ENCODE data around the gene NUDT19.
"Not testable (repeated sequence)": the region's sequence is repeated elsewhere in the genome, so short reads cannot be mapped to it uniquely, and the experiment has no call there.

NUDT19 gene

GRCh38 chr19:32651729-32652140, 39.9 kb upstream of the NUDT19 start:
- DNase-seq (ENCODE audit: low read depth), result no peak
- no peak overlapping the region for H3K4me3 ChIP-seq (ENCODE audit: control insufficient read depth, low read depth, low read length)
- TF ChIP-seq, protein P1, sequence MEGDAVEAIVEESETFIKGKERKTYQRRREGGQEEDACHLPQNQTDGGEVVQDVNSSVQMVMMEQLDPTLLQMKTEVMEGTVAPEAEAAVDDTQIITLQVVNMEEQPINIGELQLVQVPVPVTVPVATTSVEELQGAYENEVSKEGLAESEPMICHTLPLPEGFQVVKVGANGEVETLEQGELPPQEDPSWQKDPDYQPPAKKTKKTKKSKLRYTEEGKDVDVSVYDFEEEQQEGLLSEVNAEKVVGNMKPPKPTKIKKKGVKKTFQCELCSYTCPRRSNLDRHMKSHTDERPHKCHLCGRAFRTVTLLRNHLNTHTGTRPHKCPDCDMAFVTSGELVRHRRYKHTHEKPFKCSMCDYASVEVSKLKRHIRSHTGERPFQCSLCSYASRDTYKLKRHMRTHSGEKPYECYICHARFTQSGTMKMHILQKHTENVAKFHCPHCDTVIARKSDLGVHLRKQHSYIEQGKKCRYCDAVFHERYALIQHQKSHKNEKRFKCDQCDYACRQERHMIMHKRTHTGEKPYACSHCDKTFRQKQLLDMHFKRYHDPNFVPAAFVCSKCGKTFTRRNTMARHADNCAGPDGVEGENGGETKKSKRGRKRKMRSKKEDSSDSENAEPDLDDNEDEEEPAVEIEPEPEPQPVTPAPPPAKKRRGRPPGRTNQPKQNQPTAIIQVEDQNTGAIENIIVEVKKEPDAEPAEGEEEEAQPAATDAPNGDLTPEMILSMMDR (conservative IDR thresholded peaks at IDR 0.05; ENCODE audit: control insufficient read depth, insufficient read depth, low read depth, low read length), result no peak

GRCh38 chr19:32652331-32652730, 39.3 kb upstream of the NUDT19 start:
- DNase-seq (ENCODE audit: low read depth); H3K4me3 ChIP-seq (ENCODE audit: control insufficient read depth, low read depth, low read length): not testable (repeated sequence)

DNA sequence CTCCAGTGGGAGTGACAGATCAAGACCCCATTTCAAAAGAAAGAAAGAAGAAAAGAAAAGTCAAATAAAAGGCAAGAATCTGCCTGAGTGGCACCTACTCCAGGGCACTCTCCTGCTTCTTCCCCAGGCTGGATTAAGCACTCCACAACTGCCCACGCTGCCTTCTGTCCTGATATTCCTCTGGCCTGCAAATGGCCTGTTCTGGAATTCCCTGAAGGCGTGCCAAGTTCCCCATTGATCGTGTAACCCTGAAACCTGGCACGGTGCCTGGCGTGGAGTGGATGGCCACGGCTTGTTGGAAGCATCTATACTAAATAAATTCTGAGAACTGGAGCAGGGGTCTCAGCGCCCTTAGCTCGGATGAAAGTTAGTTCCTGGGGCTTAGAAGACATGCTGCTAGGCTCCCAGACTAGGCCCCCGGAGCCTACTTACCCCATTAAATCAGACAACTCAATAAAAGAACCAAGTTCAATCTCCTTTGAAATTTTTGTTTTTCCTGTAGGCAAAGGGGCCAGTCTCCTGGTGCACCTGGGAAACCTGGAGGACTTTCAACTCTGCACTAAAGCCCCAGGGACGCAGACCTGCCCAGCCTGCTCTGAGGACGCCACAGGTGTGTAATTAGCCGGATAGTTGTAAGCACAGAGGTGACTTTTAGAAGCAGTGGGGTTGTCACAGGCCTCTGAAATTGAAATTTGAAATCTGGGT, 38.6 kb upstream of the NUDT19 start:
- H3K4me3 ChIP-seq (ENCODE audit: control insufficient read depth, low read depth, low read length), result no peak overlapping the region
- DNase-seq (ENCODE audit: low read depth), result peak; percentile 61
- TF ChIP-seq, protein P1 (conservative IDR thresholded peaks at IDR 0.05; ENCODE audit: control insufficient read depth, insufficient read depth, low read depth, low read length), result no peak

DNA sequence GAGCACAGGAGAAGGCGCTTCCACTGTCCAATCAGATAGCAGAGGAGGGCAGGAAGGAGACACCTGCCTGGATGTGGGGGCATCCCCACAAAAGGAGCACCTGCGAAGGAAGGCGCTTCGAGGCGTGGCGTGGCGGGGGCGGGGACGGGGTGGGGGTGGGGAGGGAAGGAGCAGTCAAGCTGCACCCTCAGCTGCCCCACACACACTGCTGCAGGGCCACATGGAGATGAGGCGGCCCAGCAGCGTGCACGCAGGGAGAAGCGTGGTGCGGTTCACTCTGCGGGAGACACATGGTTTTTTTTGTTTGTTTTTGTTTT, 38.1 kb upstream of the NUDT19 start:
- H3K4me3 ChIP-seq (ENCODE audit: control insufficient read depth, low read depth, low read length), result no peak overlapping the region
- TF ChIP-seq, protein P1 (conservative IDR thresholded peaks at IDR 0.05; ENCODE audit: control insufficient read depth, insufficient read depth, low read depth, low read length), result no peak
- DNase-seq (ENCODE audit: low read depth), result no peak

DNA sequence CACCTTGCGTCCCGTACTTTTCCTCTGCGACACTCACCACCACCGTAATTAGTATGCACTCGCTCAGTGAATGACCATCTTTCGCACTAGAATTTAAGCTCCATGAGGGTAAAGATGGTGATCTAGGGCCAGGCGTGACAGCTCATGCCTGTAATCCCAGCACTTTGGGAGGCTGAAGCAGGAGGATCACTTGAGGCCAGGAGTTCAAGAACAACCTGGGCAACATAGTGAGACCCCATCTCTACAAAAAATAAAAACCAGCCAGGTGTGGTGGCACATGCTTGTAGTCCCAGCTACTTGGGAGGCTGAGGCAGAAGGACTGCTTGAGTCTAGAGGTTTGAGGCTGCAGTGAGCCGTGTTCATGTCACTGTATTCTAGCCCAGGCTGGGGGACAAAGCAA, 35.2 kb upstream of the NUDT19 start:
- DNase-seq (ENCODE audit: low read depth); H3K4me3 ChIP-seq (ENCODE audit: control insufficient read depth, low read depth, low read length): not testable (repeated sequence)

GRCh38 chr19:32658075-32658474, 33.5 kb upstream of the NUDT19 start:
- DNase-seq (ENCODE audit: low read depth), result no peak
- TF ChIP-seq, protein P1 (conservative IDR thresholded peaks at IDR 0.05; ENCODE audit: control insufficient read depth, insufficient read depth, low read depth, low read length), result no peak

DNA sequence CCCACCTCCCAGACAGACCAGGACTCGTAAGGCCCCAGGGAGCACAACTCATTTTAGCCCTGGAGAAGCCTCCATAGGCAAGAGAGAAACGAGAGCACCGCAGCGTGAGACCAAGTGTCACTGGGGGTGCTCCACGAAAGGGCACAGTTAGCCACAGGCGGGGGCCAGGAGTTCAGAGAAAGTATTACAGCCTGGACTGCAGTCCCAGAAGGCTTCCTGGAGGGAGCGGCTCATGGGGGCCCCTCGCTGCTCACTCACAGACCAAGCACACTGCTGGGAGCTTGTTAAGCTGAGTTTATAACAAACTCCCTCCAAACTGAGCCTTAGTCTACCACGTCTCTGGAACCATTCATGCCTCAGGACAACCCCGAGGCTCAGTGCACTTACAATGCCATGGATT, 33.1 kb upstream of the NUDT19 start:
- no peak for DNase-seq (ENCODE audit: low read depth)
- H3K4me3 ChIP-seq (ENCODE audit: control insufficient read depth, low read depth, low read length), result no peak overlapping the region
- TF ChIP-seq, protein P1 (conservative IDR thresholded peaks at IDR 0.05; ENCODE audit: control insufficient read depth, insufficient read depth, low read depth, low read length), result no peak

More at GRCh38 chr19:32658075-32658474, 33.5 kb upstream of the NUDT19 start:
- H3K4me3 ChIP-seq (ENCODE audit: control insufficient read depth, low read depth, low read length), result no peak overlapping the region

- H3K4me3 ChIP-seq (ENCODE audit: control insufficient read depth, low read depth, low read length), result no peak overlapping the region
- no peak for DNase-seq (ENCODE audit: low read depth)
- TF ChIP-seq, protein P1 (conservative IDR thresholded peaks at IDR 0.05; ENCODE audit: control insufficient read depth, insufficient read depth, low read depth, low read length), result no peak
These were observed 30.3 kb upstream of the NUDT19 start for GRCh38 chr19:32661318-32661717.
